GM23248 (cell line): ENCODE results near the gene TRAFD1.

Experiments used
- EZH2 ChIP-seq: fragments of 200-600 bp; sonication (generic); IDR thresholded peaks from 2 replicates; pipeline ENCODE4 v1.6.1; 2018; ENCODE audit warnings: antibody characterized with exemption, mild to moderate bottlenecking; ENCODE audit not compliant: insufficient read depth, poor library complexity, severe bottlenecking
- EZH2phosphoT487 ChIP-seq: fragments of 200-600 bp; sonication (generic); IDR thresholded peaks from 2 replicates; pipeline ENCODE4 v1.6.1; 2018; ENCODE audit warnings: antibody characterized with exemption, moderate library complexity, mild to moderate bottlenecking, low read depth; ENCODE audit not compliant: insufficient read depth

DNA sequence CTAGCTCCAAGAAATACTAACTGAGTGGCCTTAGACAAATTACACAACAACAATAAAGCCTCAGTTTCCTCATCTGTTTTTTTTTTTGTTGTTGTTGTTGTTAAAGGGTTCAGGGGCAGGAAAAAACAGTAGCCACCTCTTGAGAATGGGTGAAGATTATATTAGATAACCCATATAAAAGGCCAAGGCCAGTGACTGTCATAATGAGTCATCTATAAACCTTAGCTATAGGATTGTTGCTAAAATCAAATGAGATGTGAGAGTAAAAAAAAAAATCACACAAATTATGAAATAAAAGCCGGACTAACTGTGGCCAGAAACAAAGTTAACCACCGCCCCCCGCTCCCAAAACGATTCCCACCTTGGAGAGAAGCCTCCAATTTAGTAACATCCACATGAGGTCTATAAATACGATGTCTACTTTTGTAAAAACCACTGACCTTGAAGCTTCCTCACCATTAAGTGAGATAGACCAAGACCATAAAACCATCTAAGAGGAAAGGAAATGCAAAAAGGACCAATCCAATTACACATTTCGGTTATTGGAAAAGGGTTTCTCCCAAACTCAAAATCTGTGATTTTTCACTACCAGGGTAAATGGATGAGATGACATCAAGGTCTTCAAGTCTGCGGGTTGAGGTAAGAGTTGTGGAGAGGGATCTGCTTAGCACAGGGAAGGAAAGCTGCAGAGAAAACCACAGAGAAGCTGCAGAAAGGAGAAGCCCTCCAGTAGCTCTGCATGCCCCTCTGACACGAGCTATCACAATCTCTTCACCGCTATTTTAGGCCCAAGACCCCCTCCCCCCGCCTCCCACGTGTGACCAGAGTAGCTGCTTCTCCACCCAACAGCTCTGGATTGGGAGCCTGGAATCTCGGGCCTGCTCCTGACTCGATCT, 17.8 kb upstream of the TRAFD1 start:
- TF ChIP-seq EZH2phosphoT487 (no peak), EZH2 (no peak)
